Peyer's patch (tissue), 4 donors: ENCODE results near the gene KLHL13.
"Not testable (repeated sequence)": the region's sequence is repeated elsewhere in the genome, so short reads cannot be mapped to it uniquely, and the experiment has no call there.

ENCODE experiments used
- CTCF ChIP-seq, 6 experiments: fragments of 450-650 bp in 4 of 6; fragments of 200-600 bp in 2 of 6; sonication (generic) in 1 of 6; IDR thresholded peaks; one replicate each; pipeline ENCODE4 v1.5.1; 2017 to 2019; ENCODE audit warnings: antibody characterized with exemption in 6 of 6, mild to moderate bottlenecking in 3 of 6, moderate library complexity in 1 of 6
- POLR2A ChIP-seq, 2 donors: fragments of 450-650 bp; IDR thresholded peaks; one replicate each; pipeline ENCODE4 v1.5.1; 2017; ENCODE audit warnings: antibody characterized with exemption in 2 of 2, mild to moderate bottlenecking in 2 of 2, moderate library complexity in 2 of 2

GRCh38 chrX:117930116-117930515 lies 186.5 kb downstream of the KLHL13 start:
- not testable (repeated sequence) for TF ChIP-seq CTCF, POLR2A (IDR thresholded peaks at IDR 0.05)
